NB4 (cell line): ENCODE measurements around the gene DST.

Experiments used
- MYC ChIP-seq: IDR thresholded peaks from 2 replicates; pipeline ENCODE4 v1.6.1; 2011; ENCODE audit warnings: low read depth, low read length
- POLR2A ChIP-seq: IDR thresholded peaks from 2 replicates; pipeline ENCODE4 v1.6.1; 2011; ENCODE audit warnings: mild to moderate bottlenecking; ENCODE audit not compliant: insufficient read length; ENCODE audit errors: extremely low read depth
- TF ChIP-seq, protein P1 (sequence below): IDR thresholded peaks from one replicate; pipeline ENCODE4 v1.5.1; 2012; ENCODE audit warnings: low read depth, low read length
- TF ChIP-seq, protein P2 (sequence below): IDR thresholded peaks from 2 replicates; pipeline ENCODE4 v1.6.1; 2011; ENCODE audit warnings: low read depth, low read length

DNA sequence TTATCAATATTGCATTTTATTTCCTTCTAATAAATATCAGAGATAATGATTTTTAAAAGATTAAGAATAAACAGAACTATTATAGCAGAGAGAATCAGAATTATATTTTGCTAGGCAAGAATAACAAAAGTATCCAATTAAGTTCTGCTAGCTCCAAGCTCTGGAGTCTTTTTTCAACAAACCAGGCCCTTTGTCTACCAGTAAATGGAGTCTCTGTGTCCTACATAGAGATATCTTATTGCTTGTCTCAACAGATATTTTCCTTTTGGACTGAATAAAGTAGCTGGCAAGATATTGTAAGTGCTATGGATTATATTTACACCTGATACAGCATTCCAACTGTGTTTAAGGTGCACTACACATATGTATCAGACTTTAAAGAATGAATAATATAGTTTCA lies 107.1 kb downstream of the DST start:
- TF ChIP-seq, protein P1, sequence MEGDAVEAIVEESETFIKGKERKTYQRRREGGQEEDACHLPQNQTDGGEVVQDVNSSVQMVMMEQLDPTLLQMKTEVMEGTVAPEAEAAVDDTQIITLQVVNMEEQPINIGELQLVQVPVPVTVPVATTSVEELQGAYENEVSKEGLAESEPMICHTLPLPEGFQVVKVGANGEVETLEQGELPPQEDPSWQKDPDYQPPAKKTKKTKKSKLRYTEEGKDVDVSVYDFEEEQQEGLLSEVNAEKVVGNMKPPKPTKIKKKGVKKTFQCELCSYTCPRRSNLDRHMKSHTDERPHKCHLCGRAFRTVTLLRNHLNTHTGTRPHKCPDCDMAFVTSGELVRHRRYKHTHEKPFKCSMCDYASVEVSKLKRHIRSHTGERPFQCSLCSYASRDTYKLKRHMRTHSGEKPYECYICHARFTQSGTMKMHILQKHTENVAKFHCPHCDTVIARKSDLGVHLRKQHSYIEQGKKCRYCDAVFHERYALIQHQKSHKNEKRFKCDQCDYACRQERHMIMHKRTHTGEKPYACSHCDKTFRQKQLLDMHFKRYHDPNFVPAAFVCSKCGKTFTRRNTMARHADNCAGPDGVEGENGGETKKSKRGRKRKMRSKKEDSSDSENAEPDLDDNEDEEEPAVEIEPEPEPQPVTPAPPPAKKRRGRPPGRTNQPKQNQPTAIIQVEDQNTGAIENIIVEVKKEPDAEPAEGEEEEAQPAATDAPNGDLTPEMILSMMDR = no peak
- TF ChIP-seq POLR2A = no peak
- TF ChIP-seq, protein P2, sequence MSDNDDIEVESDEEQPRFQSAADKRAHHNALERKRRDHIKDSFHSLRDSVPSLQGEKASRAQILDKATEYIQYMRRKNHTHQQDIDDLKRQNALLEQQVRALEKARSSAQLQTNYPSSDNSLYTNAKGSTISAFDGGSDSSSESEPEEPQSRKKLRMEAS = no peak
- TF ChIP-seq MYC = no peak
